Measurements from ENCODE around the gene TRIM60.

The TRIM60 gene

DNA sequence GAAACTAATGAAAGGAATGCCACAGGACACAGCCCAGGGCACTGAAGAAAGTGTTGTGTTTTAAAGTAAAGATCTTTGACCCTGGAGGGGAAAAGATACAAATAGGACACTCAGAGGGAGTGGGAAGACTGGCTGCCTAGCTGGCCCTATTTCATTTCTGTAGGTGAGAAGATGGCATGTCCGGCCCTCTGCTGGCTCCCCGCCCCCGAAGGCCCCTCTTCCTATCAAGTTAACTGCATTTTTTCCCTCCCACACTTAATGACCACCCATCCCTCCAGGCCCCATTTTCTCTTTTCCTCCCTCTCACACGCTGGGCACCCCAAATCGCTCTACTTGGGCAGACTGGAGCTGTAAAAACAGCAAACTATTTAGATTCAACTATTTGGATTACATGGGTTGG lies 16.4 kb downstream of the TRIM60 start:
- TF ChIP-seq, protein P1, sequence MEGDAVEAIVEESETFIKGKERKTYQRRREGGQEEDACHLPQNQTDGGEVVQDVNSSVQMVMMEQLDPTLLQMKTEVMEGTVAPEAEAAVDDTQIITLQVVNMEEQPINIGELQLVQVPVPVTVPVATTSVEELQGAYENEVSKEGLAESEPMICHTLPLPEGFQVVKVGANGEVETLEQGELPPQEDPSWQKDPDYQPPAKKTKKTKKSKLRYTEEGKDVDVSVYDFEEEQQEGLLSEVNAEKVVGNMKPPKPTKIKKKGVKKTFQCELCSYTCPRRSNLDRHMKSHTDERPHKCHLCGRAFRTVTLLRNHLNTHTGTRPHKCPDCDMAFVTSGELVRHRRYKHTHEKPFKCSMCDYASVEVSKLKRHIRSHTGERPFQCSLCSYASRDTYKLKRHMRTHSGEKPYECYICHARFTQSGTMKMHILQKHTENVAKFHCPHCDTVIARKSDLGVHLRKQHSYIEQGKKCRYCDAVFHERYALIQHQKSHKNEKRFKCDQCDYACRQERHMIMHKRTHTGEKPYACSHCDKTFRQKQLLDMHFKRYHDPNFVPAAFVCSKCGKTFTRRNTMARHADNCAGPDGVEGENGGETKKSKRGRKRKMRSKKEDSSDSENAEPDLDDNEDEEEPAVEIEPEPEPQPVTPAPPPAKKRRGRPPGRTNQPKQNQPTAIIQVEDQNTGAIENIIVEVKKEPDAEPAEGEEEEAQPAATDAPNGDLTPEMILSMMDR (IDR thresholded peaks at IDR 0.05): no peak

DNA sequence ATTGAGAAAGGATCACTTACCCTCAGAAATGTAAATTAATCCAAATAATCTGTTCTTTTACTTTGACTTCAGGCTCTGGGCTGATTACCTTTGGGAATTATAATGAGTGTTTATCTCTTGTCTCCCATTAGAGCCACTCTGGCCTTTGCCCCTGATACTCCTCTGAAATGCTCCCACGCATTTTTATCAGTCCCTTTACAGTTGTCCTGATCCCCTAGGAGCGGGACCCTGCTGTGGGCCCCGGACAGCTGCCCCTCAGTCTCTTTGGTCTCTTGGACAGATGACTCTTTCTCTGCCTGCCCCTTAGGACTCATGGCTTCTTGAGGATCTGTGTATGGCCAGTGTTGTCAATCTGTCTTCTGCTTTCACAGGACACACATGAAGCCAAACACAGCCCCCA lies 20.8 kb downstream of the TRIM60 start:
- TF ChIP-seq, protein P1 (IDR thresholded peaks at IDR 0.05): no peak

DNA sequence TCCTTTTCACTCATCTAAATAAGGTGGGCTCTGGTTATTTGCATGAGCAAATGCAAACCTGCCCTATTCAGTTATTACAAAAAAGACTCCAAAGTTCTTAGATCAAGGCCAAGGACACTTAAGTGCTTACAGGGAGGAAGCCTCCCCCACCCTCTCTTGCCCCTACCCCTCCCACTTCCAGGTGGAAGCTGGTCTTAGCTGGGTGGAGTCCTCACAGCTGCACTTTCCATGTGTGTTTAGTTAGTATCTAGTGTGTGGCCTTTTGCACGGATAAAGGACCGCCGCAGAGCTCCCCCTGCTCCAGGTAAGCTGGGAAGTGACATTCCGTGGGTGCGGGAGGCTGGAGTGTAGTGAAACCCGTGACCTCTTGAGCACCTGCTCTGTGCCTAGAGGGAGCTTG lies 21.8 kb downstream of the TRIM60 start, which contains the start of gene TRIM75:
Gene TRIM75 (plus strand): TSS at position 222 of the 400 bp plus-strand sequence. CDS start 5,282 bp downstream, outside the sequence.
- TF ChIP-seq, protein P1 (IDR thresholded peaks at IDR 0.05): no peak

DNA sequence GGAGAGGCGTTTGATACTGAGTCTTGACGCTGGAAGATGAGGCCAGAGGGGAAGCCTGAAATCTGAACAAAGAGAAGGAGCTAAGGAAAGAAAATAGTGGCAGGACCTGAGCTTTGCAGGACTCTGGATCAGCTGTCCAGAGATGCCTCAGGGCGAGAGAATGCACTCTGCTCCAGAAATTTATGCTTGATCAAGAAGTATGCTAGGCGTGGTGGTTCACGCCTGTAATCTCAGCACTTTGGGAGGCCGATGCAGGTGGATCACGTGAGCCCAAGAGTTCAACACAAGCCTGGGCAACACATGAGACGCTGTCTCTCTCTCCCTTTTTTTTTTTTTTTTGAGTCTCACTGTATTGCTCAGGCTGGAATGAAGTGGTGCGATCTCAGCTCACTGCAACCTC lies 23.8 kb downstream of the TRIM60 start:
- TF ChIP-seq, protein P1 (IDR thresholded peaks at IDR 0.05): no peak

DNA sequence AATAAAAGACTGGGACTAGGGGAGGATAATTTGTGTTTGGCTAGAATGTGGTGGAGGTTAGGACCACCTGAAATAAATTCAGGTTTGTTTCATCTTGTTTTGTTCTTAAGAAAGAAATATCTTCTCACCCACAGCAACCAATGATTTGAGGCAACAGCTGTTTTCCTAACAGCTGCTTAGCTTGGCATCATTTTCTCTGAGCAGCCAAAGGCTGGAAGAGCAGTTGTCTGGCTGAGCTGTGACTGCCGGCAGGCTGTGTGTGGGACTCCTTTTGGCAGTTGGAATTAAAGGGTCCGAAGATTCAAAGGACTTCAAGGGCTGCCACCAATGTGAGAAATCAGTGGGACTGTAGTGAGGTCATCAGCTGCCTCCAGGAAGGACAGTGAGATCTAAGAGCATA lies 26.9 kb downstream of the TRIM60 start:
- TF ChIP-seq, protein P1 (IDR thresholded peaks at IDR 0.05): no peak

DNA sequence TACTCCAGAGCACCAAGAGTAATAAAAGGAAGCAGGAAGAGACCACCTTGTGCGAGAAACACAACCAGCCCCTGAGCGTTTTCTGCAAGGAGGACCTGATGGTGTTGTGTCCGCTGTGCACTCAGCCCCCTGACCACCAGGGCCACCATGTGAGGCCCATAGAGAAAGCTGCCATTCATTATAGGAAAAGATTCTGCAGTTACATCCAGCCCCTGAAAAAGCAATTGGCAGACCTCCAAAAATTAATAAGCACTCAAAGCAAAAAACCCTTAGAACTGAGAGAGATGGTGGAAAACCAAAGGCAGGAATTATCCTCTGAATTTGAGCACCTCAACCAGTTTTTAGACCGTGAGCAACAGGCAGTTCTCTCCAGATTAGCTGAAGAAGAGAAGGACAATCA lies 27.6 kb downstream of the TRIM60 start:
- TF ChIP-seq, protein P1 (IDR thresholded peaks at IDR 0.05): no peak

DNA sequence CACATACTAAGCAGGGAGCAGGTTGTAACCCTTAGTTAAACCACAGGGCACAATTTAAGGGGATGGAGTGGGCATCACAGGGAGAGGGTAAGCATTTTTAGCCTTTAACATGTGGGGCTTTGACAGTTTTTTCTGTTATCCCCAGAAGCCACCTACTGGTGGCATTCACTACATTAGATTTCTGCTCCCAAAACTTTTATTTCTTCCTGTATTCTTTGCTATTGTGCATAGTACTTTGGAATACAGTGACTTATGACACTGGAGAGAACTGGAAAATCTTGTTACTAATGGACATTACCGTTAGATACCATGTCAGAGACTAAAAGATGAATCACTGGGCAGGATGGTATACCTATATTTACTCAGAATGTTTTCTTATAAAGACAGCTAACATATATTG lies 29.1 kb downstream of the TRIM60 start:
- TF ChIP-seq, protein P1 (IDR thresholded peaks at IDR 0.05): peak; percentile 24; the same call in 1 of the 2 replicates

DNA sequence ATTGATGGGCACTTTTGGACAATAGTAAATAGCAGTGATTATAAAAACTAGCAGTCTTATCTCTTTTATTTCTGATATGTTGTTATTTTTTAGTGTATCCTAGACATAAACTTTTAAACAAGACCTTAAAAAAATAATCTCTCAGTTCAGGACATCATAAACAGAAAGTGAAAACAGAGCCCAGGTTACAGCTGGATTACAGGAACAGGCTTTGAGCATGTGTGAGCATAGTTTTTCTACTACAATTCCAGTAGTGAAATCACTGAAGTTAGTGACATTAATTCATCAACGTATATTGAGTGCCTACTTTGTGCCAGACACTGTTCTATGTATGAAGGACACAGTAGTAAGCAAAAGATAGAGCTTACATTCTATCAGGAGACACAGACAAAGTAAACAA lies 38.8 kb downstream of the TRIM60 start:
- TF ChIP-seq, protein P1 (IDR thresholded peaks at IDR 0.05): no peak

Data from LNCAP (cell line).